T follicular helper cell (primary cell): ENCODE measurements around the gene SBF1.

Experiments used
- DNase-seq: peaks from one replicate; pipeline ENCODE4 v3.0.0-alpha.2; 2020; ENCODE audit warnings: low read depth

The SBF1 gene

DNA sequence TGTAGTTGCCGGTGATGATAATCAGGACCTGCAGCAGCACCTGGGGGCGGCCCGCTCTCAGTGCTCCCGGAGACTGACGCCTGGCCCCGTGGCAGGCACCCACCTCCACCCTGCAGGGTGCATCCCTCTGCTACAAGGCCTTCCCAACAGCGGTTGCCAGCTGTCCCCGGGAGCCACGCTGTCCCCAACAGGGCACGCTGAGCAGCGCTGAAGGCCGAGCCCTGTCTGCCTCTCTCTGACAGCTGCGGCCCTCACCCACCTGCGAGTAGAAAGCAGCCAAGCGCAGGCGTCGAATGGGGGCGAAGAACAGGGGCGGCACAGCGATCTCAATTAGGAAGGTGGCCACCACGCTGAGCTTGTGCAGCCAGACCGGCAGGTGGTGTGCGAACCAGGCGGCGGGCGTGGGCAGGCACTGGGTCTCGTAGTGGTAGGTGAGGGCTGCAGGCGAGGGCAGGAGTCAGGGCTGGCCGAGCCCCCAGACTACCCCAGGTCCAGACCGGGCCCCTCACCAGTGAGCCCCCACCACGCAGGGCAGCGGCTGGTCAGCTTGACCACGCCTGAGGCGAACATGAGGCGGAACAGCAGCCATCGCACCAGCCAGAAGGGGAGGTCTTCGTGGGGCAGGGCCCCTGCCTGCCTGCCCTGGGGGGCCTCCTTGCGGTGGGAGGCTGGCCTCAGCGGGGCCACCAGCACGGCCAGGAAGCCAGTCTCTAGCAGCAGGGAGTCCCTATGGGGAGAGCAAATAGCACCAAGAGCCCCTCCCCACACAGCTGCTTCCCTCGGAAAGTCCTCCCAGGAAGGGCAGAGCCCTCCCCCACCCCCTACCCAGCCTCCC lies 31.2 kb upstream of the SBF1 start:
- no peak for DNase-seq

DNA sequence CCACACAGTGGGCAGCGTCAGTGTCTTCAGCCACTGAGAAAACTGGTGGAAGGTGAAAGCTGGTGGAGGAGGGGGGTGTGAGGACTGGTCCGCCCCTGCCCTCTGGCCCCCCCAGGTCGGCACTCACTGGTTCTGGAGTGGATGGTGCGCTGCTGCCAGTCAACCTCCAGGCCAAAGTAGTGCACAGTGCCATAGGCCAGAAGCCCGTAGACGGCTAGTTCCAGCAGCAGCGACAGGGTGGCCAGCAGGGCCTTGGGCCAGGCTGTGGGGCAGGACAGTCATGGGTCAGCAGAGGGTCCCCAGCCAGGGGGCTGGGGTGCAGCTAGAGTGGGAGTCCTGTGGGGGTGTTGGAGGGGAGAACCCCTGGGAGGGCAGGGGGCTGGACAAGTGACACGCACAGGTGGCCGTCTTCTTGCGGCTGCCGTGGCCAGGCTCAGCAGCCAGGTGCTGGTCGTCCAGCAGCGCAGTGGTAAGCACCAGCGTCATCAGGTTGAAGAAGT lies 30.5 kb upstream of the SBF1 start:
- no peak for DNase-seq

DNA sequence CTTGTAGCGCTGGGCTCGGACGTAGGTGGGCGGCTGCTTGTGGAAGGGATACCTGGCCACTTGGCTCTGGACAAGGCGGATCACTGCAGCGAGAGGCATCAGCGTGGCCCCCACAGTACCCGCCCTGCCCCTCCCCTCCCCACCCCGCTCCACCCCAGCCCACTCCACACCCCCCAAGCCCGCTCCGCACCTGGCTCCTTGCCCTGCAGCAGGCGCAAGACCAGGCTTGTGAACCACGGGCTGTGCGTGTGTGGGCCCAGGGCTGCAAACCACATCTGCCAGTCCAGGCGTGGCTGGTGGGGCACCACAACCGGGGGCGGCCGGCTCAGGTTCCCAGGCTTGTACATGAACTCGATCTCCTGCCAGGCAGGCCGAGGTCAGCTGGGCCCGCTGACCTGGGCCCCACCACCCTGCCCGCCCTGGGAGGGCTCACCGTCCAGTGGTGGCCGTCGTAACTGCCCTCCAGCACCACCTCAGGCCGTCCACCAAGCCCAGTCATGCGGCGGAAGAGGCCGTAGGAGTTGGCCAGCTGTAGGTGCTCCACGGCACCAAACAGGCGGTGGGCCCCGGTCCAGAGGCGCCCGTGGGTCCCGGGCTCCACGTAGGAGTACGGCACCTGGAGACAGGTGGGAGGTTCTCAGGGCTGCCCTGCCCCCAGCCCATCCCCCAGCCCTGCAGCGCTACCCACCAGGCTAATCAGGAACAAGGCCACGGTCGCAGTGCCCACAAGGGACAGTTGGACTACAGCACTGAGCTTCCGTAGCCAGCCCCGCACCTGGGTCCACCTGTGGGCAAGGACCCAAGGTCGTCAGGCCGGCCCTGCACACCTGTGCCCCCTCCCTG lies 29.8 kb upstream of the SBF1 start:
- DNase-seq, result no peak

DNA sequence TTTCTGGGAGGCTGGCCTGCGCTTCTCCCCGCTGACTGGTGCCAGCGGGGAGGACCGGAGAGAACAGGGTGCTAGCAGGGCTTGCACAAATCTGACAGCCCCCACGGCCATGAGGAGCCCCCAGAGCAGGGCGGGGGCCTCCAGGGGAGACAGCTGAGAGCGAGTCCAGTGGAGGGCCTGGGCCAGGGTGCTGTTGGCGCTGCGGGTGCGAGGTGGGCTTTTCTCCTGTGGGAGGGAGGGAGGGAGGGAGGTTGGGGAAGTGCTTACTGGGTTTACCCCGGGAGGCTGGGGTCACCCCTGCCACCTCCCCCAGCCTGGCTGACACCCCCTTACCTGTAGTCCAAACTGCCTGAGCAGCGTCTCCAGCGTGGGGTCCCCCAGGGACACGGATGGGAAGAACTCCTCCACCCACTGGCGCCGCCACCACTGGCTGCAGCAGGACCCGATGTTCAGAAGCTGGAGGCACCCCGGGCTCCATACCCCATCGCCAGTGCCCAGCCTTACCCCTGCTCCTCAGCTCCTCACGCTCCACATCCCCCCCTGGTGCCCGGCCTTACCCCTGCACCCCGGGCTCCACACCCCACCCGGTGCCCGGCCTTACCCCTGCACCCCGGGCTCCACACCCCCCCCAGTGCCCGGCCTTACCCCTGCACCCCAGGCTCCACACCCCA lies 28.8 kb upstream of the SBF1 start:
- DNase-seq, result no peak

DNA sequence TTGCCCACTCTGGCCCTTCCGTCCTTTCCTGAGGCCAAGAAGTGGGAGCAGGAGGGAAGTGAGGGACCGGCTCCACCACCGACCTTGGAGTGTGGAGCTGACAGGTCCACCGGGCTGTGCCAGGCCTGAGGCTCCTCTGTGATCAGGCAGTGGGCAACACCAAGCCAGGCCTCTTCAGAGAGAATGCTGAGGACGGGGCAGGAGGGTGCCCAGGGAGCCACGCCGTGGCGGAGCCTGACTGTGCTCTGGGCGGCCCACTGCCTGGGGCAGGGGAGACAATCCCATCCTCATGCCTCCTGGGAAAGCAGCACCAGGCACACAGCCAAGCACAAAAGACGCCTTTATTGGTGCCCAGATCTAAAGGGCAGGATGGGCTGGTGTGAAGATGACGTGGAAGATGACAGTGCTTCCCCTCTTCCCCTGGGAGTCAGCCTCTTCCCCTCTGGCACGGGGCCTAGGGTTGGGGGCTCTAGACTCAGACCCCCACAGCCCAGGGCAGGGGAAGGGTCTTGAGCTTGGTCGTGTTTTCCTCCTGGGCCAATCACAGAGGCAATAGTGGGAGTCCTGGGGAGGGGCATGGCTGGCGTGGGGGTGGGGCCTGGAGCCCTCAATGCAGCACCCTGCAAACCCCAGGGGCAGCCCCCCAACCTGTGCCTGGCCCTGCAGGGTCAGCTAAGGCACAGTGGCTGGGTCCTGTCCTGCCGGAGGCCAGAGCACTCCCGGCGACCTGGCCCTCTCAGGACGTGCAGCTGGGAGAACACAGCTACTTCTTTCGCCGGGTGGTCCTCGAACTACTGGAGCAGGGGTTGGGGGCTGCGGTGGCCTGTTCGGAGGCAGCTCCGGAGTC lies 28.0 kb upstream of the SBF1 start:
- no peak for DNase-seq

DNA sequence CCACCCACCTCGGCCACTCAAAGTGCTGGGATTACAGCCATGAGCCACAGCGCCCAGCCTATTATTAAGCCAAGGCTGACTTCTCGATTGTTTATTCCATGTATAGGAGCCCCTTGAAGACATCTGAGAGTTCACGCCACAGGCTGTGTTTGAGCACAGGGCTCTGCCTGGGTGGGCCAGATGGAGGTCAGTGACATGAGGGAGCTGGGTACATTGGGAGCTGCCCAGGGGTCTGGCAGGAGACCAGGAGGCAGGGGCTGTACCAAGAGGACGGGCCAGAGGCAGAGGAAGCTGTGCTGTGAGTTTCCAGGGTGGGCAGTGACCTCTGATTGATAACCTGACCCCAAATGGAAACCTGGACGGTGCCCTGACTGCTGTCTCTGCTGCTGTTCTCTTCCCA lies 27.3 kb upstream of the SBF1 start:
- no peak for DNase-seq

DNA sequence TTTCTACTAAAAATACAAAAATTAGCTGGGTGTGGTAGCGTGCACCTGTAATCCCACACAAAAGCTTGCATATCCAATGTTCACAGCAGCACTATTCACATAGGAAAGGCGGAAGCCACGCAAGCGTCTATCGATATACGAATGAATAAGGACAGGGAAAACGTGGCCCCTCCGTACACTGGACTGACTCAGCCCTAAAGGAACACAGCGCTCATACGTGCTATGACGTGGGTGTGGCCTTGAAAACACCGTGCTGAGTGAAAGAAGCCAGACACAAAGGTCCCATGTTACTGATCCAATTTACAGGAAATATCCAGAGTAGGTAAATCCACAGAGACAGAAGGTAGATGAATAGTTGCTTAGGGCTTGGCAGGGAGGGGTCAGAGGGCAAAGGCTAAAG lies 25.6 kb upstream of the SBF1 start:
- no peak for DNase-seq

DNA sequence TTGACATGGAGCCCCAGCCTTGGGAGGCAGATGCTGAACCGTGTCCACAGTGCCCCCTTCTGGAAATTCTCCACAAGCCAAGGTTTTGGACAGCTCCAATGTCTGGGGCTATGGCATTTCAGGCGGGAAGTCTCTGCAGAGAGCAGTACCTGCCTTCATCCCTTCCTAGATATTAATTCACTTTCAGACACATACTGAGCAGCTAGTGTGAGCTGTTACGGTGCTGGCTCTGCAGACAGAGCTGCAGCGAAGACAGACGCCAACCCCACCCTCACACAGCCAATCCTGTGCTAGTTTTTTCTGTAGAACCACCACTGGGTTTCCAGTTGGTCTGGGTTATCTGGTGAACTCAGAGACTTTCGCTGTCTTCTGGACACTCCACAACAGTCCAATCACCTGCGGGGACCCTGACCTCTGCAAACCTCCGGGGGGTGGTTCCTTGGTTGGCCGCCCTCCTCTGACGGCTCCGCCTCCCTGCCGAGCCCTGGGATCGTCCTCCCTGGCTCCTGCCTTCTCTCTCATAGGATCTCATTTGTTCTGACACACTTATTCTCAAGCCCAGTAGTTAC lies 23.6 kb upstream of the SBF1 start:
- DNase-seq, result peak; percentile 56

DNA sequence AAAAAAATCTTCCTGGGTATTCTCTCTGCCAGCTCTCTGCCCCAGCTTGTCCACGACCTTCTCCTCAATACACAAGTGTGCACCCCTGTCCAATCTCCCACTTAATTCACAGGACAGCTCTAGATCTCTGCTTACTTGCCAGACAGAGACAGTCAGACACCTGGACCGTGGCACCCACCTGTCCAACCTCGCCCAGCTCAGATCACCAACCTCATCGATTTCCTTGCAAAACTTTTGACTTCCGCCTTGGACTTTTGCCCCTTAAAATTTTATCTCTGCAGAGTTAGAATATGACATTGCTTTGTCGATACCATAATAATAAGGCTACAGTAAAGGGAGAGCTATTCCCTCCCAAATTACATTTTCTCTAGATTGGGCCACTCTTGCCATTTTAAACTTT lies 22.3 kb upstream of the SBF1 start:
- DNase-seq, result no peak

DNA sequence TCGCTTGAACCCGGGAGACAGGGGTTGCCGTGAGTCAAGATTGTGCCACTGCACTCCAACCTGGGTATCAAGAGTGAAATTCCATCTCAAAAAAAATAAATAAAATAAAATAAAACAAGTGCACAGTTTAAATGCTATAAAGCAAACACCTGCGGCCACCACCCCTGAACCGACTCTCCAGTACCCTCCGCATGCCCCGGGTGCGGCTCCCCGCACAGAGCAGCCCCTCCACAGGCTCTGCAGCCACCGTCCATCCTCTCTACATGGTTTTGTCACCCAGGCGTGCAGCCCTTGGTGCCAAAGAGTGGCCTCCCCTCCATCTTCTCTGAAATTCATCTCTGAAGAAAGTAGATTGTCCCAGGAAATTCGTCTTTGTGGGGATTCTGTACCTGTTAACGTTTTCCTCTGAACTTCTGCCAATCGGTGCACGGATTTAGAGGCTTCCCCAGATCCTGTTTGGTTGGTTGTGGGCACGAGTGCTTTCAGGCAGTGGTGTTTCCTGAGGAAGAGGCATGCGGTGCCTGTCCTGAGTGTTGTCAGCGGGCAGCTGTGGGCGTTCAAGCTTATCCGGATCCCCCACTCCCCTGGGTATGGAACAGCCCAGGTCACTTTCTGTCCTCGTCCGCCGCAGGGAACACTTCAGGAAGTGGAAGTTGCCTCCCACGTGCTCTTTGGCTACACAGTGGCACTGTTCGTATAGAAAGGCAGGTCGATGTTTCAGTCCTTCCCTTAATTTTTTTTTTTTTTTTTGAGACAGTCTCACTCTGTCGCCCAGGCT lies 15.9 kb upstream of the SBF1 start:
- no peak for DNase-seq

DNA sequence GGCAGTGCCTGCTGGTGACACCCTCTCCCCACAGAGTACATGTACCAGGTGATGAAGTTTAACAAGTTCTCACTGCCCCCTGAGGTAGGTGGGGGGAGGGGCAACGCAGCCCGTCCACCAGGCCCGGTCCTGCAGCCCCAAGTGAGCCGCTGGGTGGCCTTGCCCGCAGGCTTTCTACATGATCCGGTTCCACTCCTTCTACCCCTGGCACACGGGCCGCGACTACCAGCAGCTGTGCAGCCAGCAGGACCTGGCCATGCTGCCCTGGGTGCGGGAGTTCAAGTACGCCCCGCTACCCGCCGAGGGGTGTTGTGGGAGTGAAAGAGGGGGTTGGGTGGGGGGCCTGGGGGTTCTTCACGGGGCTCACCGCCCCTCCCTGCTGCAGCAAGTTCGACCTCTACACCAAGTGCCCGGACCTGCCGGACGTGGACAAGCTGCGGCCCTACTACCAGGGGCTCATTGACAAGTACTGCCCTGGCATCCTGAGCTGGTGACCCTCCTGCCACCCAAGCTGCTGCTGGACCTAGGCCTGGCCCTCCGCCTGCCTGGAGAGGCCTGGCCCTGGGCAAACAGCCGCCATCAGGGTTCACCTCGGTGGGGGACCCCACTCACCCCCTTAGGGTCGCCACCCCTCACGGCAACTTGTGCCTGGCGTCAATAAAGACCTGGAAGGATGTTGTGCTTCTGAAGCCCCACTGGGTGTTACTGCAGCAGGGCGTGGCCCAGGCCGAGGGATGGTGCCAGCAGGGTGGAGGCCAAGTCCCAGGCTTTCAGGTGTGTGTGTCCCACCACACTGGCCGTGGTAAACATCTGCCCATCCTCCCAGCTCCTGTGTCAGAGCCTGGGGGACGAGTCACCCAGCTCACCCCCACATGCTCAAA lies 14.8 kb upstream of the SBF1 start:
- DNase-seq, result no peak

DNA sequence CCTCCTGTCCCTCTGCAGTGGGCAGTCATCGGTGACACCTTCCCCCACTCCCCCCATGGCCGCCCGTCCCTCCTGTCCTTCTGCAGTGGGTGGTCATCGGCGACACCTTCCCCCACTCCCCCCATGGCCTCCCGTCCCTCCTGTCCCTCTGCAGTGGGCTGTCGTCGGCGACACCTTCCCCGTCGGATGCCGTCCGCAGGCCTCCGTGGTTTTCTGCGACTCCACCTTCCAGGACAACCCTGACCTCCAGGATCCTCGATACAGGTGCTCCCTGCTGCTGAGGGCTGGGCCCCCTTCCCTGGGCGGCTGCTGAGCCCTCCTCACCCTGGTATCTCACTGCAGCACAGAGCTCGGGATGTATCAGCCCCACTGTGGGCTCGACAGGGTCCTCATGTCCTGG lies 14.1 kb upstream of the SBF1 start:
- no peak for DNase-seq

DNA sequence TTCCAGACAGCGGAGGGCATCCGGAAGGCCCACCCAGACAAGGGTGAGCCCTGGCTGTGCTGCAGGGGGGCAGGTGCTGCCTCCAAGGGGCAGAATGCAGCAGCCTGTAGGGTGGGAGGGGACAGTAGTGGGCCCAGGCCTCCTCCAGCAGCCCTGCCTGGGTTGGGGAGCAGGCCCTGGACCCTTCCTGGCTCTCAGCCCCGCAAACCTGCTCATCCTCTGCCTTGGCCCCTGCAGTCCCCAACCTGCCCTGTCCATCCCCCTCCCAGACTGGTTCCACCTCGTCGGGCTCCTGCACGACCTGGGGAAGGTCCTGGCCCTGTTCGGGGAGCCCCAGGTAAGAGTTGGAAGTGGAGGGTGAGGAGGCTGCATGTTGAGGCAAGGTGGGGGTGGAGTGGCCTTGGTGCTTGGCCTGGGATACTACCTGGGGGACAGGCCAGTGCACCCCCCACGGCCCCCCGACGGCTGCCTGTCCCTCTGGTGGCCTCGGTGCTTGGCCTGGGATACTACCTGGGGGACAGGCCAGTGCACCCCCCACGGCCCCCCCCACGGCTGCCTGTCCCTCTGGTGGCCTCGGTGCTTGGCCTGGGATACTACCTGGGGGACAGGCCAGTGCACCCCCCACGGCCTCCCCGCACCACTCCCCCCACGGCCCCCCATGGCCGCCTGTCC lies 13.3 kb upstream of the SBF1 start:
- DNase-seq, result no peak

DNA sequence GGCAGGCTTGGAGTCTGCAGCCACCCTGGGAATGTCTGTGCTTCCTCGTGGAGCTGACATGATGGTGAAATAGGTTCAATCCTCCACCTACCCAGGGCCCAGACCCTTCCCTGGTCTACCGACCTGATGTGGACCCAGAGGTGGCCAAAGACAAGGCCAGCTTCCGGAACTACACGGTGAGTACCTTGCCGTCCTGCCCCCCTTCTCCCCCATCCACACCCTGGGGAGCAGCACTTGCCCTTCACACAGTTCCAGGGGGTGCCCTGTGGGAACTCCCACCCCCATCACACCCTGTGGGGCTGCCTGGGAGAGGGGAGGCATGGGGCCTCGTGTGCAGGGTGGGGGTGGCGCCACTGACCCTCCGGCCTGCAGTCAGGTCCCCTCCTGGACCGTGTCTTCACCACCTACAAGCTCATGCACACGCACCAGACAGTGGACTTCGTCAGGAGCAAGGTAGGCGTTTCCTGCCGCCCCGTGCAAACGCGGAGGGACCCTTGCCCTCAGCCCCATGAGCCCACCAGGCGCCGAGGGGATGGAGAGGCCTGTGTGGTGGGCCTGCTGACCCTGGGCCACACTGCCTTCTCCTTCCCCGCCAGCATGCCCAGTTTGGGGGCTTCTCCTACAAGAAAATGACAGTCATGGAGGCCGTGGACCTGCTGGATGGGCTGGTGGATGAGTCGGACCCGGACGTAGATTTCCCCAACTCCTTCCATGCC lies 12.6 kb upstream of the SBF1 start:
- DNase-seq, result no peak

DNA sequence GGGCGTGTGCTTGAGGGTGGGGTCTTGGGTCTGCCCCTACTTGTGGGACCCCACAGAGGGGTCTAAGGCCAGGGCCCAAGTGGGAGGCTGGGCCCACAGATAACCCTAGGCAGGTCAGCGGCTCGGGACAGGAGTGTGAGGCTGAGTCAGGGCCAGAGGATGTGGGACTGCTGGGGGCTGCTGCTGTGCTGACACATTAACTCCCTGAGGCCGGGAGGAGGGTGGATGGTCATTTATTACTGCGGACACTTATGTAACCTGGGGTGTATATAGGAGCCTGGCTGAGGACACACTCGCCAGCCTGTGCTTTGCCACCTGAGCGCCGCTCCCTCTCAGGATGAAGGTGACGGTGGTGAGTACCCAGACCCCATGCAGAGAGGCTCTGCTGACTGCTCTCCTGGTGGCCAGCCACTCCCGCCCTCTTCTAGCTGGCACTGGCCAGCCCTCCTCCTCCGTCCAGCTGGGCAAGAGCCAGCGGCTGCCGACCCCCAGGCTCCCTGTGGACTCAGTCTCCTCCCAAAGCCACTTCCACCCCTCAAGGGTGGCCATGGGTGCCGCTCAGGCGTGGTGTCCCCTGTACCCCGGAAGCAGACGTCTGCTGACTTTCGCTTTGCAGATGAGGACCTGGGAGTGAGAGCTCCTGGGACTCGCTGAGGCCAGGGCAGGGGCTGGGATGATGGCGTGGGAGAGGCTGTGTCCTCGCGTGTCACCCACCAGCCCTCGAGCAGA lies 11.9 kb upstream of the SBF1 start, which contains the start of gene MIOX:
Gene MIOX, plus strand, starts transcription at position 299 of the 729 bp plus-strand sequence. Its CDS starts 39 bp downstream, at position 338.
- DNase-seq, result no peak

DNA sequence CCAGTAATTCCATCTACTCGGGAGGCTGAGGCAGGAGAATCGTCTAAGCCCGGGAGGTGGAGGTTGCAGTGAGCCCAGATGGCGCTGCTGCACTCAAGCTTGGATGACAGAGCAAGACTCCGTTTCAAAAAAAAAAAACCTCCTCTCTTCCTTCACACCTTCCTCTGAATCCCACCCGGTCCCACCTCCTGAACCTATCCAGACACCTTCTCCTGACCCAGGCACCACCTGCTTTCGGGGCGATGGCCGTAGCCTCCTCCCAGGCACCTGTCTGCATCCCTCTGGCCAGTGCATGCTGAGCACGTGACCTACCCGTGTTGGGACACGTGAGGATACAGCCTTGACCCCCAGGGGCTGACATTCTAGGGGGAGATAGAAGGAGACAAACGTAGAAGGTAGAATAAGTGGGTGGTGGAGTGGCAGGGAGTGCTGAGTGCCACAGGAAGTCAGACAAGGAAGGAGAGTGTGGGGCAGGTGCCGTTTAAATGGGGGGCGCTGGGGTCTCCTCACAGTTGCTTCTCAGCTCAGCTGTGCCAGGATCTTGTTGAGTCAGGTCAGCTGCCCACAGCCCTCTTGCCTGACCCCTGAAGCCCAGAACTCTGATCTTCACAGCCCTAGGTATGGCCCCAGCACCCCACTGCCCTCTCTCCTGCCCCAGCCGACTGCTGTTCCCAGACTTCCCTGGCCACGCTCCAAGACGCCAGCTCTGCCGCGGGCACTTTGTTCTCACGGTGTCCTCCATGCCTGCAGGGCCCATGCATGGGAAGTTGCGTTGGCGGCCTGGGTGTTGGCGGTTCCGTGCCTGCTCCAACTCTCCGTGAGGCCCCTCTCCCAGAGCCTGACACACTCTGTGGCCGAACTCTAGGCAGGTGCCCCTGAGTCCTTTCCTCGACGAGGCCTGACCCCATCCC lies 10.6 kb upstream of the SBF1 start:
- DNase-seq, result no peak
